Muscle layer of duodenum (tissue), 2 donors: ENCODE results near the gene ZCCHC14.

Experiments
- H3K27ac ChIP-seq: one replicate; pipeline ENCODE4 v1.7.0; 2013; ENCODE audit warnings: mild to moderate bottlenecking, low read length
- H3K27me3 ChIP-seq: one replicate; pipeline ENCODE4 v1.7.0; 2013; ENCODE audit warnings: low read depth, mild to moderate bottlenecking, control low read depth, low read length
- H3K36me3 ChIP-seq, 2 donors: one replicate each; pipeline ENCODE4 v1.7.0; 2013; ENCODE audit warnings: low read length in 2 of 2, control low read depth in 1 of 2, mild to moderate bottlenecking in 1 of 2; ENCODE audit not compliant: insufficient read depth in 2 of 2, control insufficient read depth in 1 of 2
- H3K4me1 ChIP-seq, 2 donors: one replicate each; pipeline ENCODE4 v1.7.0; 2013; ENCODE audit warnings: low read length in 2 of 2, mild to moderate bottlenecking in 2 of 2, control low read depth in 1 of 2, moderate library complexity in 1 of 2; ENCODE audit not compliant: insufficient read depth in 2 of 2, control insufficient read depth in 1 of 2
- H3K4me3 ChIP-seq, 2 donors: one replicate each; pipeline ENCODE4 v1.7.0; 2013; ENCODE audit warnings: low read length in 2 of 2, low read depth in 1 of 2, mild to moderate bottlenecking in 1 of 2
- H3K9me3 ChIP-seq, 2 donors: one replicate each; pipeline ENCODE4 v1.7.0; 2013; ENCODE audit warnings: low read length in 2 of 2, control low read depth in 1 of 2, mild to moderate bottlenecking in 1 of 2; ENCODE audit not compliant: control insufficient read depth in 1 of 2
- donor health status: healthy.

Gene ZCCHC14

DNA sequence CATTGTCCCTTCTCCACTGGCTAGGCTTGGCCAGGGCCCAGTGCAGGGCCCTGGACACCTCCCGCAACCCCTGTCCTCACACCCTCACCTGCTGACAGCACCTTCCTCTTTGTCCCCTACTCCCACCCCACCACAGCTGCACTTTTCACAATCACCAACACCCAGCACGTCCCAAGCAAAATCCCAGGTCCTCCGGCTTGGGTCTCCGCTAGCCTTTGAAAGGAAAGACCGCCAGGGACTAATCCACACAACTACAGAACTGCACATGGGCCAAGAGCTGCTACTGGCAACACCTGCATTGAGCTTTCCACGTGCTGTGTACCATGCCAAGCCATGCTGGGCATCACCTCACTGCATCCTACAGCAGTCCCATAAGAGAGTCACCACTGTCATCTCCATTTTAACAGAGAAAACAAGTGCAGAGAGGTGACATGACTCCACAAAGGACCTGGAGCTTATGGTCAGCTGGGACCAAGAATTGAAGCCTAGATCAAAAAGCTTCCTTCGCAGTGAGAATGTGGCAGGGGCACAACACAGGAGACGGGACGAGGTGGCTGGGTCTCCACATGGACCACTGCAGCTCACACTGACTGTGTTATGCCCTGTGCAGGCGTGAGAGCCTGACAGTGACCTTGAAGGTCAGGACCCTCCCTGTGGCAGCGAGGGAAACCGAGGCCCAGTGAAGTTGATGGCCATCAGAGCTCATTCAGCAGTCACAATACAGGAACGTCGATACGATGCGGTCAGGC lies 131.8 kb downstream of the ZCCHC14 start:
- Histone ChIP-seq H3K4me1 (peaks cover 13 to 24% of the 10 kb centered on the region in 2 donors), H3K27ac (no peak overlapping the region), H3K9me3 (no peaks in the 10 kb centered on the region), H3K36me3 (peaks cover 37 to 43% of the 10 kb centered on the region in 2 donors), H3K4me3 (no peak overlapping the region), H3K27me3 (no peaks in the 10 kb centered on the region)

DNA sequence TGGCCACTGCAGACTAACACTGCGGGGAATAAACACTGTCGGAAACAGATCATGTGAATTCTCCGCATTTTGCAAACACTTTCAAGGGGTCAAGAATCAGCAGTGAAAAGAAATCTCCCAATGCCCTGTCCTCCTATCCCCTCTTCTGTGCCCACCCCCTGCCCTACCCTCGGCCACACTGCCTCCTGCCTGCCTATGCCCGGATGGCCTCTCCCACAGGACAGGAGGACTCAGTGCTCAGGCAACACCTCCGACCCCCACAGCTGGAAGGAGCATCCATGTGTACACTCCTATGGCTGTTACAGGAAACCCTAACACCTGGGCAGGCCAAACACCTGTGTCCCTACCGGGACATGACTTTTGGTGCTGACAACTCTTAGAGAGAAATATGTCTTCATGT lies 133.7 kb downstream of the ZCCHC14 start:
- H3K36me3 ChIP-seq, result peaks cover 37 to 43% of the 10 kb centered on the region in 2 donors
- no peak overlapping the region for H3K4me3 ChIP-seq
- no peak overlapping the region for H3K27ac ChIP-seq
- no peaks in the 10 kb centered on the region for H3K9me3 ChIP-seq
- H3K4me1 ChIP-seq, result peaks cover 9 to 18% of the 10 kb centered on the region in 2 donors
- H3K27me3 ChIP-seq, result no peaks in the 10 kb centered on the region

DNA sequence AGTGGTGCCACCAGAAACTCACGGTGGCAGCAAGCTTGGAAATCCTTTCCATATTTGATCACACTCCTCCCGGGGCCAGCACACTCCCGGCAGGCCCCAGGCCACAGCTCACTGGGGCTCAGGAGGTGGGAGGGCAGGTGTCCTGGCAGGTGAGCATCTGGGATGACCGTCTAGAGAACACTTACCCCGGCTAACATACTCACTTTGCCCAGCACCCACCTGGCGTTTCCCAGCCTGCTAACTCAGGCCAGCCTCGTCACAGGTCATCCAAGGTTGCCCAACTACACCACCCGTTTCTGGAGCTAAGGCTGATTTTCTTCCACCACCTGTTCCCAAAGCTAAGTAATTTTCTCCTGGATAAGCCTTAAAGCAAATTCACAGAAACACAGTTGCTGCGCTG lies 134.1 kb downstream of the ZCCHC14 start:
- H3K27ac ChIP-seq, result no peak overlapping the region

DNA sequence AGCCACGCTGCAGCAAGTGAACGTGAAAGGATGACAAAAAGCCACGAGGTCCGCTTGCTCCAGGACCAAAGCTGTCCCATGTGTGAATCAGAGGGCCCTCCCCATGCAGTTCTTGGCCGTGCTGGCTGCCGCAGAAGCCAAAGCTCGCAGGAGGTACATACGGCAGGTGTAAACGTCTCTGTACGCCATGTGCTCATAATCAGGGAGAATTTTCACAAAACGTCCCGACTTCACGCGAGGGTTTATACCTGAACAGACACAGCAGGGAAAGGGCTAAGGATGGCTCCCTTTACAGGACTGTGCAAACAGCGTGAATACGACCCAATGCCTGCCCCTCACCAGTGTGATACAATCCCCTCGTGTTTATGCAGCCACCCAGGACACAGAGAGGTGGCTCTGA lies 134.6 kb downstream of the ZCCHC14 start:
- H3K4me3 ChIP-seq, result no peak overlapping the region
- H3K27me3 ChIP-seq, result no peaks in the 10 kb centered on the region
- H3K9me3 ChIP-seq, result no peaks in the 10 kb centered on the region
- peaks cover 0 to 10% of the 10 kb centered on the region in 2 donors for H3K4me1 ChIP-seq
- peaks cover 37 to 47% of the 10 kb centered on the region in 2 donors for H3K36me3 ChIP-seq
- H3K27ac ChIP-seq, result no peak overlapping the region

More for the DNA sequence above, 134.1 kb downstream of the ZCCHC14 start:
- Histone ChIP-seq H3K4me1 (peaks cover 4 to 14% of the 10 kb centered on the region in 2 donors), H3K4me3 (no peak overlapping the region), H3K9me3 (no peaks in the 10 kb centered on the region), H3K36me3 (peaks cover 37 to 44% of the 10 kb centered on the region in 2 donors), H3K27me3 (no peaks in the 10 kb centered on the region)

DNA sequence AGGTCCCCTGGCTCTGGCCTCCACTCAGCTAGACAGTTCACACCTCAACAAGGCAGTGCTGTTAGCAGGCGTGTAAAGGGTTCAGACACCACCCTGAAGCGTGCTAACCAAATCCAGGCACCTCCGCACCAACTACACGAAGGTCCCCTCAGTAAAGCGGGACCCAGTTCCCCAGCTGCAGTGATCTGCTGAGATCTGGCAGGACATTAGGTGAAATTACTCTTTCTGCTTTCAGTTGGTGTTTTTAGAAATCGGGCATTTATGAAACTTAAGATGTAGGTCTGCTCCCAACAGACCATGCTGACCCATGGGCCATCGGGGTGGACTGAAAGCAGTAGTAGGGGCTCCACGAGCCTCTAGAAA lies 136.4 kb downstream of the ZCCHC14 start:
- Histone ChIP-seq H3K27ac (no peak overlapping the region), H3K36me3 (peaks cover 32 to 43% of the 10 kb centered on the region in 2 donors), H3K4me3 (no peak overlapping the region), H3K27me3 (no peaks in the 10 kb centered on the region), H3K9me3 (no peaks in the 10 kb centered on the region), H3K4me1 (no peaks in the 10 kb centered on the region)
